AG08396 (cell line): ENCODE data around the gene CCDC88C.
A peak's percentile ranks its signal among the peaks of the same experiment; 100 is the strongest.

Experiments used
- DNase-seq: peaks from one replicate; pipeline ENCODE4 v3.0.0; 2012; ENCODE audit warnings: low spot score, mixed read lengths

CCDC88C gene

DNA sequence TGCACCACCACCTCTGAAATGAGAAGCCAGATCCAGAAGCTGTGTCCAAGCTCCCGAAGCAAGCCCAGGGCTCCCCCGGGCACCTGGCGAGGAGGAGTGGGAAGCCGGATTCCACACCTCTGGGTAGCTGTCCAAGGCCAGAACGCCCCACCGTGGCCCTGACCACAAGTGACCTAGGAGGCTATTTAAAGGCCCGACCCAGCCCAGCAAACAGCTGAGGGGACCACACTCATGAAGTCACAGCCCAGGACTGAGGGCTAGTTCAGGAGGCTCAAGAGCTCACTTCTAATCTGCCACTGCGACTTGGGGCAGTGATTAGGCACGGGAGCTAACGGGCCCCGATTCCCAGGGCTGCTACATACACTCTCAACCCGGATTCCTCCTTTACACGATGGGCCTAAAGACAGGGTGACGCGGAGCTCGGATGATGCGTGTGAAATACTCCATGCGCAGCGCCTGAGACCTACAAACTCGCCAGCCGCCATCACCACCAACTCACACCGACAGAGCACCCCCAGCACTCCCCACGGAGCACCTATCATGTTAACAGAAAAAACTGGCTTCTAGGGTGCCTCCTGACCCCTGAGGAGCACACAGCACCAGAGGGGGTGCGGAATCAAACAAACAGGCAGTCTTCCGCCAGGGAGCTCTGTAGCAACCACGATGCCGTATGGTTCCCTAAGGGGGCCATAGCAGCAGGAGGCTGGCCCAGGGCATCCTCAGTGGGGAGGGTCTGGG, 89.1 kb downstream of the CCDC88C start:
- DNase-seq, result no peak

GRCh38 chr14:91327661-91328312, 89.8 kb downstream of the CCDC88C start:
- DNase-seq, result no peak

DNA sequence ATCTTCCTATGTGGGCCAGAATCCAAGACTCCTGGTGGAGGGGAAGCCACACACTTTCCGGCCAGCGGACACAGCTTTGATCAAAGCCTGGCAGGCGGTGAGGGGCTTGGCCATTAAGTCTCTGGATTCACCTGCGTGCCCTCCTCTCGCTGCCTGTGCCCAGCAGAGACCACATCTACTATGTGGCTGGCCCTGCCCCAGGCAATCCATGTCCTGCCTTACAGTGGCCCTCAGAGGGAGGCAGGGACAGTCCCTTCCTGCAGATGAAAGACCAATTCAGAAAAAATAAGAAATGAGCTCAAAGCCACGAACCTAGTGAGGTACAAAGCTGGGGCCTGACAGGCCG, 90.4 kb downstream of the CCDC88C start:
- no peak for DNase-seq

GRCh38 chr14:91326514-91327249, 90.9 kb downstream of the CCDC88C start:
- no peak for DNase-seq

GRCh38 chr14:91324606-91325575, 92.7 kb downstream of the CCDC88C start:
- DNase-seq, result no peak

DNA sequence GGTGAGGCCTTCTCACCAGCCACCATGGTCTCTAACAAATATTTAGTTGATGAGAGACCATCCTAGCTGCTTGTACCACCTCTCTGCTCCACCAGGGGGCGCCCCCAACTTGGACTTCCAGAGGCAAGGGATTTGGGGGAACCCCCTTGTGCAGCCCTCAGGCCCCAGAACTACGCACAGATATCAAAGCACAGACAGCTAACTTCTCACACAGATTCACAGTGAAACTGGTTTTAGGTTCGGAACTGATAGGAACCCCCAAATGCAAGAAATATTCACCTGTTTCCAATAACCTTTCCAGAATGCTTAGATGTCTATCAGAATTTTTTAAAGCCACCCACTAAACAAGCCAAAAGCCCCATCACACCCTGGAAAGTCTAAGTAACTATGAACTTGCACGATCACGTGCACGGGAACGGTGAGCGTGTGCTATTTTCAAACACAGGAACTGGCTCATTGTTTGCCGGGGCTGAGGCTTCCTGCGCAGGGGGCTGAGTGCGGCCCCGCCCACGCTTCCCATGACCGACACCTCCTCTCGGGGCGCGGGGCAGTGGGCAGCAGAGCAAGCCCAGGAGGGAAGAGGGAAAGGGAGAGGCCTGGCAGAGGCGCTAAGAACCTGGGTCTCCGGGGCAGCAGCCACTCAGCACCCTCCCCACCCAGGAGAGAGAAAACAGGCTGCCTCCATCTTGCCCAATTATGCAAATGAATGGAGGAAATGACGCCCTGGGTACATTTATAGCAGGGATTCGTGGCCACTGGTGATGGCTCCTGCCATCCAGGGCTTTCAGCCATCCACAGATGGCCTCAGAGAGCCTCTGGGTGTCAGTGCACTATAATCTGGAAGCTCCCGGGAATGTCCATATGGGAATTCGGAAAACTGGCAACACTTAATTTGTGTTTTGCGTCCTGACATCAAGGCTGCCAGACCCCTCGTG, 93.7 kb downstream of the CCDC88C start:
- DNase-seq, result peak; percentile 80

GRCh38 chr14:91323031-91323430, 94.6 kb downstream of the CCDC88C start:
- no peak for DNase-seq

- no peak for DNase-seq
Measured at GRCh38 chr14:91322623-91323022, 95.0 kb downstream of the CCDC88C start.

DNA sequence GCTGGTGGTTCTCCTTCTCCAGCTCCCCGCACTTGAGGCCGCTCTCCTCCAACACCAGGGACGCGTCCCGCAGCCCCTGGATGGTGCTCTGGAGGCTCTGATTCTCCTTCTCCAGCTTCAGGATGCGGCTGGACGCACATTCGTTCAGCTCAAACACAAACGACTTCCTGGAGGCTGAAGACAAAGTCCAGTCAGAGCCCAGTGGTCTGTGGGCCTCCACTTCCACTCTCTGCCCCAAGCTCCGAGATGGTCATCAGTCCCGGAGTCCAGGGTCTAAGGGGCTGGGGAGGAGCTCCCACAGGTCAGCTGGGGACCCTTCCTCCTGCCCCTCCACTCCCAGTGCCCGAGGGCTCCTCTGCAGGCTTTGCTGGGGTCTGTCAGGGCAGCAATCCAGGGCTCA, 96.5 kb downstream of the CCDC88C start:
- no peak for DNase-seq

DNA sequence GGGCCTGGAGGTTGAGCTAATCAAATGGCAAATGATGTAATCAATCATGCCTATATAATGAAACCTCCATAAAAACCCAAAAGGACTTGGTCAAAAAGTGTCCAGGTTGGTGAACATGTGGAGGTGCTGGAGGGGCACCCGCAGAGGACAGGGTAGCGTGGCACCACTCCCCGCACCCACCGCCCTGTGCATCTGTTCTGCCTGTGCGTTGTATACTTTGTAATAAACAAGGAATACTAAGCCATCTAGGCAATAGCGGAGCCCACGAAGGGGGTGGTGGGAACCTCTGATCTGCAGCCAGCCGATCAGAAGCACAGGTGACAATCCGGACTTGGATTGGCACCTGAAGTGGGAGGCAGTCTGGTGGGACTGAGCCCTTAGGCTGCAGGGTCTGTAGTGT, 97.4 kb downstream of the CCDC88C start:
- no peak for DNase-seq

DNA sequence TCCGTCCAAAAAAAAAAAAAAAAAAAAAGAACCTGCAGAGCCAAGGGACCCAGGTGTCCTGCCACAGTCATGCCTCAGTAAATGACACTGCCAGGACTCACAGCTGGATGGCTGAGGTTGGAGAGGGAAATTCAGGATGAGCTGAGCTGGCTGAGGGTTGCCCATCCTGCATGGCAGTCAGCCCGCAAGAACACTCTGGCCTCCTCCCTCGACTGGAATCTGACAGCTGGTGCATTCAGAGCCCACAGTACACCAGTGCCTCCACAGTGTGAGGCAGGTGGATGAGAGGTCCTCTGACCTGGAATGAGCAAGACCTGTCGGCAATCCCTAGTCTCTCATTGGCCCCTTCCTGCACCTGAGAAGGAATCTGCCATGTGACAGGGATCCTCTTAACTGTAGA, 98.7 kb downstream of the CCDC88C start:
- DNase-seq, result no peak

- DNase-seq, result no peak
Measured at GRCh38 chr14:91317381-91318308, 100.0 kb downstream of the CCDC88C start.

DNA sequence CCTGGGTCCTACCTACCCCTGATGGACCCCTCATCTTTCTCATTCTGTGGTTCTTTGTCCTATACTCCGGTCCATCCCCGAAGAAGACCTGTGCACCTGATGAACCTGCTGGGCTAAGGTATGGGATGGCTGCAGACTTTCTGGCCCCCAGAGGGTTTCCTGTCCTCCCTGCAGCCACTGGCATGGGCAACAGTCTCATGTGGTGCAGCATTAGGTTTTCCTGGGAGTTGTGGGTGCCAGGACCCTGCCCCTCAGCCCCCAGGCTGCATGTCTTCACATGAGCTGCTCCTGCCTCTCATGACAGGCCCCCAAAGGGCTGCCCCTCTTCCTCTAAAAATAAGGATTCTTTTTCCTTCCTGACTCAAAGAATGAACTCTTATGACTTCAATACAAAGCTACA, 100.9 kb downstream of the CCDC88C start:
- no peak for DNase-seq

- DNase-seq, result no peak
Measured at GRCh38 chr14:91315844-91316267, 101.8 kb downstream of the CCDC88C start.

DNA sequence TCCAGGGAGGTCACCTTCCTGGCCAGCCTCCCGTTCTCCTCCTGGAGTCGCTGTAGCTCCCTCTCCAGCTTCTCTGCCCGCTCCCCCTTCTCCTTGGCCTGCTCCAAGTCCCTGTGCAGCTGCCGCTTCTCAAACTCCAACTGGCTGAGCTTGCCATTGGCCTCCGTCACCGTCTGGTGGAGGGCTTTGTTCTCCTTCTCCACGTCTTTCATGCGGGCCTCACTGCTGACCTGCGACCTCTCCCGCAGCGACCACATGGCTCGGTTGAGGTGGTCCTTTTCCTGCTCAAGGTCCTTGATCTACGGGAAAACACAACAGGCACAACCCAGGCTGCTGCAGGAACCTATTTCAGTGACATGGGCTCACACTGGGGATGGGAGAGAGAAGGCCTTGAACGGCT, 103.8 kb downstream of the CCDC88C start:
- DNase-seq, result no peak

DNA sequence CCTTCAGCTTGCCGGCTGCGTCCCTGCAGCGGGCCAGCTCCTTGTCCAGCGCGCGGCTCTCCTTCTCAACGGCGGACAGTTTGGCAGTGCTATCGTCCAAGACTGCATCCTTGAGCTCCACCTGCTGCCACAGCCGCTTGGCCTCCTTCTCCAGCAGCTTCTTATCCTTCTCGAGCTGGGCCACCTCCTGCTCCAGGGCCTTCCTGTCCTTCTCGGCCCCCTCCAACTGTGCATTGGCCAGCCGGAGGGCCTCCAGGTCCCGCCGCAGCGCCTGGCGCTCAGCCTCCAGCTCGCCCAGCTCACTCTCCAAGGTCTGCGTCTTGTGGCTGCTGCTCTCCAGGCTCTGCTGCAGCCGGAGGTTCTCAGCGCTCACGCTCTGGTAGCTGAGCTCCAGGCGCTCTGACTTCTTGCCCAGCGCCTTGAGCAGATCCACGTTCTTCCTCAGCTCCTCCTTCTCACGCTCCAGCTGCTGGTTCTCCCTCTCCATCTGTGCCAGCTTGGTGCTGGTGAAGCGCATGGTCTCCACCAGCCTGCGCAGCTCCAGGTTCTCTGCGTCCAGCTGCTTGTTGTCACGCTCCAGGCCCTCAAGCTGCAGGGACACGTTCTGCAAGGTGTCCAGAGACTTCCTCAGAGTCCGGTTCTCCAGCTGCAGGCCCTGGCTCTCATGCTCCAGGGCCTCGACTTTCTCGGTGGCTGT, 104.3 kb downstream of the CCDC88C start:
- DNase-seq, result no peak

GRCh38 chr14:91311284-91311662, 106.3 kb downstream of the CCDC88C start:
- no peak for DNase-seq

DNA sequence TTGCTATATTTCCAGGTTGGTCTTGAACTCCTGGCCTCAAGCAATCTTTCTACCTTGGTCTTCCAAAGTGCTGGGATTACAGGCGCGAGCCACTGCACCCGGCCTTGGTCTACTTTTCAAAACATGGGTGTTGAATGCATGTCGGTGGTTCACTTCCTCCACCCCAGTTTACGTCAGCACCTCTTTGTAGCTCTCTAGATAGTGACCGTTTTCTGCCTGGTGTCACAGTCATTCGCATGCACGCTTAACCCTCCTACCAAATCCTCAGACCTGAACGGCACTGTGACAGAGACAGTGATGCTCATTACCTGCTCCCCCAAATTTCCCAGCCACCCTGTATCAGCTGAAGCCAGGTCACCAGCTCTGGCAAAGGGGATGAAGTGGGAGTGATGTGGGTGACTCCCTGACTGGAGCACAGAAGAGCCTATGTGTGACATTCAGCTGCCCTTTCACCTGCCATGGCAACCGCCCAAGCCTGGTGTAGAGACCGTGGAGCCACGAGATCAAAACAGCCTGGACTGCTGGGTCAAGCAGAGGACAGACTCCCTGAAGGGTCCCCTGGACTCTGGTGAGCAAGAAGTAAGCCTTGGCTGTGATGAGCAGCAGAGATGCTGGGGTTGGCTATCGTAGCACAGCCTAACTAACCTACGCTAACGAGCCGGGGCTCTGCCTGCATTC, 106.9 kb downstream of the CCDC88C start:
- no peak for DNase-seq
